Nucleus accumbens (tissue), 56 donors: ENCODE measurements around the gene KRTAP5-9.
A peak's percentile ranks its signal among the peaks of the same experiment; 100 is the strongest.
"Not testable (repeated sequence)": the region's sequence is repeated elsewhere in the genome, so short reads cannot be mapped to it uniquely, and the experiment has no call there.

ENCODE experiments used
- DNase-seq, 56 donors: peaks; one replicate each; lab custom pipeline; 2025; lab: John Stamatoyannopoulos, UW

Gene KRTAP5-9

GRCh38 chr11:71557257-71557656, 9.0 kb downstream of the KRTAP5-9 start:
- no peak for DNase-seq

DNA sequence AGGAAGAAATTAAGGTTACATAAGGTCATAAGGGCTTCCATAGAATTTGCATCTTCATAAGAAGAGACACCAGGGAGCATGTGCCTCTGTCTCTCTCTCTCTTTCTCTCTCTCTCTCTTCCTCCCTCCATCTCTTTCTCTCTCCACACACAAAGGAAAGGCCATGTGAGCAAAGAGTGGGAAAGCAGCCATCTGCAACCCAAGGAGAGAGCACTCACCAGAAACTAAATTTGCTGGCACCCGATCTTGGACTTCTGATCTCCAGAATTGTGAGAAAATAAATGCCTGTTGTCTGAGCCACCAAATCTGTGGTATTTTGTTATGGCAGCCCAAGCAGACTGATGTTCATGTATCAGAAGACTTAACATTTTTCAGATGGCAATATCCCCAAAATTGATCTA, 10.8 kb downstream of the KRTAP5-9 start:
- DNase-seq = peak in 8 of 56 donors; percentile 5 to 44 (median 10)

- DNase-seq = no peak
Observed at GRCh38 chr11:71562120-71562519, 13.9 kb downstream of the KRTAP5-9 start.

DNA sequence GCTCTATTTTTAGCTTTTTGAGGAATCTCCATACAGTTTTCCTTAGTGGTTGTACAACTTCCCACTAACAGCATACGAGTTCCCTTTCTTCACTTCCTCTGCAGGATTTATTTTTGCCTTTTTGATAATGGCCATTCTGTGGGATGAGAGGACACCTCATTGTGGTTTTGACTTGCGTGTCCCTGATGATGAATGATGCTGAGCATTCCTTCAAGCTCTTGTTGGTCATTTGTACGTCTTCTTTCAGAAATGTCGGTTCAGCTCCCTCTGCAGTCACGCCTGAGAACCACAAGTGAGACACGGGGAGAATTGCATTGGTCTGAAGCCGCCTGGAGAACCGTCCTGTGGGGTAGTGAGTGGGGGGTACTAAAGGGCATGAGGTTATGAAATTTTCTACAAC, 15.2 kb downstream of the KRTAP5-9 start:
- peak in 2 of 56 donors; percentile 11 to 17 for DNase-seq

- no peak for DNase-seq
Observed at GRCh38 chr11:71564430-71564829, 16.2 kb downstream of the KRTAP5-9 start.

- no peak for DNase-seq
Observed at GRCh38 chr11:71565263-71565662, 17.0 kb downstream of the KRTAP5-9 start, which contains the start of gene KRTAP5-10. TSS of gene KRTAP5-10 (plus strand) at chr11:71565563. CDS start at chr11:71565588, 25 bp downstream.

- DNase-seq = no peak
Observed at GRCh38 chr11:71566081-71566620, 17.9 kb downstream of the KRTAP5-9 start.

GRCh38 chr11:71566626-71567599, 18.7 kb downstream of the KRTAP5-9 start:
- DNase-seq = not testable (repeated sequence)

GRCh38 chr11:71567633-71568032, 19.4 kb downstream of the KRTAP5-9 start:
- DNase-seq = not testable (repeated sequence)

GRCh38 chr11:71568704-71569349, 20.6 kb downstream of the KRTAP5-9 start:
- DNase-seq = peak in 2 of 56 donors; percentile 13 to 33

GRCh38 chr11:71571101-71571850, 23.1 kb downstream of the KRTAP5-9 start:
- not testable (repeated sequence) for DNase-seq

- no peak for DNase-seq
Observed at GRCh38 chr11:71572811-71573210, 24.6 kb downstream of the KRTAP5-9 start.

DNA sequence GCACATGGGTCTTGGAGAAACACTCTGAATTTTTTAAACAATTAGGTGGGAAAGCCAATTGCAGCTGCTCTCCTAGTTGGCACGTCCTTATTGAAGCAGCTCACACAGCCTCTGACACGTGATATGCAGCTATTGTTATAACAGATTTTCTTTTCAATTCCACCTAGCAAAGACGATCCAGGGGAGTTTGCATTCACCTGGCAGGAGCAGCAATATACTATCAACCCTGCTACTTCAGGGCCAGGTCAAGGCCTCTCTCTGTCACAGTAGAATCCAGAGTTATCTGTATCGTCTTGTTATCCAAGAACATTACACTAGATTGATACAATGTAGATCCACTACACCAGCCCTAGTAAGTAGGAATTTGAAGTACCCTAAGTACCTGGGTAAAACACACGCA, 26.2 kb downstream of the KRTAP5-9 start:
- DNase-seq = no peak

GRCh38 chr11:71575723-71576424, 27.7 kb downstream of the KRTAP5-9 start:
- no peak for DNase-seq

DNA sequence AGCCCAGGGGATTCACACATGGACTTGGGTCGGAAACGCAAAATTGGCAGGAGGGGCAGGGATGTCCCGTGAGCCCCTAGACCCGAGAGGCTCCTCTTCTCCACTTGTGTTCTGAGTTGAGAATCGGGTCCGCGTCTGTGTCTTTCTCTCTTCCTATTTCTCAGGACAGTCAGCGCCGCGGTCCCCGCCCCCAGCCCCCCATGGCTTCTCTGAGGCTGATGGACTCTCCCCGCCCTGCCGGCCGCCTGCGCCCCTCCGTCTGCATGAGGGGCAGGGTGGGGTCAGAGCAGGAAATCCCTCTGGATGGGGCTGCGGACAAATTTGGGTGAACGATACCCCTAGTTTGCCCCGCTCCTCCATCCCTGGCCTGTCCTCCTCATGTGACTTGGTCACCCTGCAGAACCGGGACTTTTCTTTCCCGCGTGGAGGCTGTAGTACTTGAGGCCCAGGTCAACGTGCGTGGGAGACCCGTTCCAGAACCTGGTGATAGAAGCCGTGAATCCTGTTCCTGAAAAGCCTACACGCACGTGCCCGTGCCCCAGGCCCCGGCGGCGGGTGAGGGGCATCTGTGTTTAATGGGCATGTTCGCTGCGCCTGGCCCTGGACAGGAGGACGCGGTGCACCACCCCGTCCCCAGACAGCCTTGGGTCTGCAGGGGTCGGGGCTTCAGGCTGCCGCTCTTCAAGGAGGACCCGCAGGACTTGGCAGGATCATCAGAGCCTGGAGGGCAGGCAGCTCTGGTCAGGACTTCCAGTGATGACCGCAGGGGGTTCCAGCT, 28.7 kb downstream of the KRTAP5-9 start:
- DNase-seq = not testable (repeated sequence)

GRCh38 chr11:71577469-71578004, 29.3 kb downstream of the KRTAP5-9 start:
- no peak for DNase-seq

DNA sequence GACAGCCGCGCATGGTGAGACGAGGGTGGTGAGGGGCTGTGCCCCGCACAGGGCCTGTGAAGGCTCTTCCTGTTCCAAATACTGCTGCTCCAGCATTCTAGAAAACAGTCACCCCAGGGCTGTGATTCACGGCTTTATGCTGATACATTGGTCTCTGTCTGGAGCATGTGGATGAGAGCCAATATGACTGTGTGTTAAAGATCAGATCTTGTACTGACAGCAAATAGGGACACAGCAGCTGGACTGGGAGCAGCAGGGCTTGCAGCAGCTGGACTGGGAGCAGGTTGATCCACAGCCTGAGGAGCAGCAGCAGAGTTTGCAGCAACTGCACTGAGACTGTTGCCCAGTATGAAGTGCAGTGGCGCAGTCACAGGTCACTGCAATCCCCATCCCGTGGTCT, 31.3 kb downstream of the KRTAP5-9 start:
- not testable (repeated sequence) for DNase-seq
